ENCODE data around the gene ZNF683. TPM values are rescaled to one million over a fixed set of nuclear protein-coding genes. Genes with fewer than 3 reads are reported as not detected.

The ZNF683 gene
- total RNA-seq = not detected in 2 replicates

GRCh38 chr1:26372611-26373010, at the start of gene ZNF683:
TSS of gene ZNF683 (minus strand) at chr1:26372750. CDS start at chr1:26368571, 4,179 bp downstream.

GRCh38 chr1:26410706-26411623, 38.4 kb upstream of the ZNF683 start, which contains the start of gene LIN28A:
TSS of gene LIN28A (plus strand) at chr1:26410817. CDS start at chr1:26410892, 75 bp downstream.

GRCh38 chr1:26353976-26354820, 18.4 kb downstream of the ZNF683 start, which contains the start of gene CRYBG2:
TSS of gene CRYBG2 (minus strand) at chr1:26354130. CDS start at chr1:26346657, 7,473 bp downstream.

GRCh38 chr1:26317612-26318337, 54.8 kb downstream of the ZNF683 start, which contains the start of gene CD52:
TSS of gene CD52 (plus strand) at chr1:26317958. CDS start at chr1:26318018, 60 bp downstream.

Other genes starting within 250 kb of the ZNF683 start
- 0.43 TPM in 1 of 2 replicates, not detected in the other for gene FAM110D, start 213.7 kb downstream of the ZNF683 start, total RNA-seq
- gene C1orf232, start 203.8 kb downstream of the ZNF683 start, total RNA-seq = not detected in 2 replicates
- gene ZNF593, start 202.8 kb downstream of the ZNF683 start, total RNA-seq = 36.7 and 58.7 TPM in 2 replicates
- gene ZNF593OS, start 200.9 kb downstream of the ZNF683 start, total RNA-seq = 0.23 TPM in 1 of 2 replicates, not detected in the other
- 0.17 and 1.8 TPM in 2 replicates for gene CNKSR1, start 195.3 kb downstream of the ZNF683 start, total RNA-seq
- gene CATSPER4, start 182.1 kb downstream of the ZNF683 start, total RNA-seq = not detected in 2 replicates
- gene CEP85, start 138.6 kb downstream of the ZNF683 start, total RNA-seq = 6.0 TPM in 2 replicates
- 121 and 201 TPM in 2 replicates for gene SH3BGRL3, start 92.7 kb downstream of the ZNF683 start, total RNA-seq
- gene UBXN11, start 66.1 kb downstream of the ZNF683 start, total RNA-seq = 2.2 and 2.8 TPM in 2 replicates
- gene CD52, start 54.8 kb downstream of the ZNF683 start, total RNA-seq = not detected in 2 replicates
- not detected in 2 replicates for gene CRYBG2, start 18.6 kb downstream of the ZNF683 start, total RNA-seq
- gene LIN28A, start 38.1 kb upstream of the ZNF683 start, total RNA-seq = not detected in 2 replicates
- gene DHDDS, start 59.6 kb upstream of the ZNF683 start, total RNA-seq = 27.4 and 32.0 TPM in 2 replicates
- 272 and 287 TPM in 2 replicates for gene HMGN2, start 99.7 kb upstream of the ZNF683 start, total RNA-seq
- gene RPS6KA1, start 157.0 kb upstream of the ZNF683 start, total RNA-seq = 0.77 and 2.0 TPM in 2 replicates

Data from pericardium fibroblast (primary cell).